Activated CD8-positive, alpha-beta memory T cell treated with anti-CD3 and anti-CD28 coated beads for 48 hours (primary cell): ENCODE data around the gene AKAP13.

Source experiments
- DNase-seq, 3 experiments: peaks; one replicate each; pipeline ENCODE4 v3.0.0-alpha.2; 2020; ENCODE audit warnings: low read depth in 2 of 3, low spot score in 2 of 3

AKAP13 gene

DNA sequence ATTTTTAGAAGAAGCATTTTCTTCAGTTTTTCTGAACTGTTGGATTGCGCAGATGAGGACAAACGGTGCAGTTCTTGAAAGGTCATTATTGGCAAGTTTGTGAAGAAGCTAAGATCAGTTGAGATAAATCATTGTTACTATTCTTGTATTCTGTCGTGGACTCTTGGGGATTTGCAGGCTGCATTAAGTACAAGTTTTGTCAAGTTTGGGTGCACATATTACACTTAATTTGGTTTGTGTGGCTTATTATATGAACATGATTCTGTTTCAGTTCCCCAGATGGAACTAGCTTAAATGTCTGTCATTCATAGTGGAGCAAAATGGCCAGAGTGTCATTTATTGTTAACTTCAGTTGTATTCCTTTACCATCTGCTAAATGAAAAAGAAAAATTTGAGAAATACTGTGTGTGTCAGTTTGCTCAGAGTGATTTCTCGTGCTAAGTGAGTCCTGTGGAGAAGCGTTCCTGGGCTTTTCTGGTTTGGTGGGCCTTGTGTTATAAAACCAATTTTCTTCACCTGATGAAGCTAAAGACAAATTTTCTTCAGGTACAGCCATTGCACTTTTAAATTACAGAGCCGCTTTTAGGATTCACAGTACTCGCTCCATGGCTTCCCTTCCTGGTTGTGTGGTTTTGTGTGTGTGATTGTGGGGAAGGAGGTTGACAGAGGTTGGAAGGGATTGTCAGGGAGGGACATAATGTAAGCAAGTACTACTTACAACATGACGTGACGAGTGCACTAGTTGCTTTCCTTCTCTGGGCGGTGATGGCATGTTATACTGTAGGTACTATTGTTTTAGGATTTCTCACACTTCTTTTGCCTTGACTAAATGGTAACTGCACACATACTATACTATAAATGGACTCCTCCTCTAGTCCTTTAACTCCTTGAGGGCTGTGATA, 1.7 kb downstream of the AKAP13 start:
- DNase-seq, result no peak

DNA sequence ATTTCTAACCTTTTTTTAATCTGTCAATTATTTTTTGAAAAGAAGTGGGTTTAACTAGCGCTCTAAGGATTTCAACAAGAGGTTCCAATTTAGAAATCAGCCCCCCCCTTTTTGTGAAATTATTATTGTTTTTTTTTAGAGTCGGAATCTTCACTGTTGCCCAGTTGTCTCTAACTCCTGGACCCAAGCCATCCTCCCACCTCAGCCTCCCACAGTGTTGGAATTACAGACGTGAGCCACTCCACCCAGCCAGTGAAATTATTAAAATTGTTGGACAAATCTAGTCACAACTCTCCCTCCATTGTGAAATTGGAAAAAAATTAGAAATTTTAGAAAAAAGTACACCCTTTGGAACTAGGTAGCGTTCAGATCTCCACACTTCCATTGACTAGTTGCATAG, 2.5 kb downstream of the AKAP13 start:
- DNase-seq, result no peak

DNA sequence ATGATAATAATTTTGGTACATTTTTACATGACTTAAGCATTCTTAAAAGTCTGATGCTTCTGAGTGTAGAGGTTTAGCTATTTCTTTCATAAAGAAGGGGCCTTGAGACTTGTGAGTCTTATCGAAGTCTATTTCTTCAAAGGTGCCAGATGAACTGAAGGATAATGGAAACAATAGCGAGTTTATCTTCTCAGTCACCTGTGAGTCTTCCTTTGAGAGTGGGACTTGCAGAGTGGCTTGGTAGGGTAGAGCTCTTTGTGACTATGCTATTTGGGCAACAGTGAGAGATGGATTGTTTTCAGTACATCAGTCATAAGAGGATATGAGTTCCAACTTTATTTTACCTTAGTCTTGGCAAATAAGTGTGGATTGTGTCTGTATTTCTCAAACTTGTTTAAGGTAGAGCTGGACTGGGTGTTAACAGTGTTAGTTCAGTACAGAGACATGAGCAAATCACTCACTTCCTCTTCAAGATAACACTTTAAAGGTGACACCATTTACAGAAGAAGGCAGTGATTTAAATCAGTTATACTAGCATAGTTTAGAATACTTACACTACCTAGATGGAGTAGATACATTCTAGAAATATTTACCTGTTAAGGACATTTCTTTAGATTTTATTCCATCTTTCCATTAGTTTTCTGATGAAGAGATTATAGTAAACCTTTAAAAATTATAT, 3.2 kb downstream of the AKAP13 start:
- DNase-seq, result no peak

DNA sequence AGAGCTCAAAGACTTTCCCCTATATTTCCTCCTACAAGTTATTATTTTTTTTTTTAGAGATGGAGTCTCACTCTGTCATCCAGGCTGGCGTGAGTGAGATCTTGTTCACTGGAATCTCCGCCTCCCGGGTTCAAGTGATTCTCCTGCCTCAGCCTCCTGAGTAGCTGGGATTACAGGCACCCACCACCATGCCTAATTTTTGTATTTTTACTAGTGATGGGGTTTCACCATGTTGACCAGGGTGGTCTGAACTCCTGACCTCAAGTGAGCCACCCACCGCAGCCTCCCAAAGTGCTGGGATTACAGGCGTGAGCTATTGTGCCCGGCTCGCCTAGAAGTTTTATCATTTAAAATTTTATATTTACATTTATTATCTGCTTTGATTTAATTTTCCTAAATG, 5.9 kb downstream of the AKAP13 start:
- no peak for DNase-seq

DNA sequence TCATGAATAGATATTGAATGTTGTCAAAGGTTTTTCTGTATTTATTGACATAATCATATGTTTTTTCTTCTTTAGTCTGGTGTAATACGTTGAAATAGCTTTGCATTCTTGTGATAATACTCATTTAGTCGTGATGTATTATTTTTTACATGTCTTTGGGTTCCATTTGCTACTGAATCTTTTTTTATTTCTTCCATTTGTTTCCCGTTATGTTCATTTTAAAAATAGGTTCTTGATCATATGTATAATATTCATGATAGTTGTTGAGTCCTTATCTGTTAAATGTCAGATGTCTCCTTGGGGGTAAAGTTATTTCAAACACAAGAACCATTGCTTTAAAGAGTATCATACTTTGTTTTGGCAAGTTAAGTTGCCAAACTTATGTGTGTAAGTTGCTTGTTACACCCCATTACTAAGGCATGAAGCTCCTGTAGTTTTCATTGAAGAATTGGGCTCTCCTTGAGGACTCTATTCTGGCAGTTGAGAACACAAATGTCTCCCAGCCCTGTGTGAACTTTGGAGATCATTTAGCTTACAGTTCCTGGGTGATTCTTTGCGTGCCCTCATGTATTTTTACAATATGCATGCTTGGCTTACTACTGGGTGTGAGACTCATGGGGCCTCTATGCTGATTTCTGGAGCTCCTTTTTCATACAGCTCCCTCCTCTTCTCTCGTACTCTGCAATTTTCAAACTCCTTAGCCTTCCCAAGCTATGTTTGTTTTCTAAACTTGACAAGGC, 8.3 kb downstream of the AKAP13 start:
- DNase-seq, result no peak

DNA sequence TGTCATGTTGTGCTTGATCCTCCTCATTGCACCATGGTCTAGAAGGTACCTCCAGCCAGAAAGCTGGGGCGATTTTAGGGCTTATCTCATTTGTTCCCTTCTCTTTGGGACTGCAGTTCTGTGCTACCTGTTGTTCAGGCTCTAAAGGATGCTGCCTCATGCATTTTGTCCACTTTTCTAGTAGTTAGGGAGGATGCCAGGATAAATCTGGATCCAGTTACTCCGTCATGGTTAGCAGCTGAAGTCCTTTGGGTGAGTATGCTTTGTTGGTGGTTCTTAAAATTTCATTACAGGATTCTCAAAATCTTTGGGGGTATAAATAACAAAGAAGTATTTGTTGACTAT, 8.9 kb downstream of the AKAP13 start:
- no peak for DNase-seq

DNA sequence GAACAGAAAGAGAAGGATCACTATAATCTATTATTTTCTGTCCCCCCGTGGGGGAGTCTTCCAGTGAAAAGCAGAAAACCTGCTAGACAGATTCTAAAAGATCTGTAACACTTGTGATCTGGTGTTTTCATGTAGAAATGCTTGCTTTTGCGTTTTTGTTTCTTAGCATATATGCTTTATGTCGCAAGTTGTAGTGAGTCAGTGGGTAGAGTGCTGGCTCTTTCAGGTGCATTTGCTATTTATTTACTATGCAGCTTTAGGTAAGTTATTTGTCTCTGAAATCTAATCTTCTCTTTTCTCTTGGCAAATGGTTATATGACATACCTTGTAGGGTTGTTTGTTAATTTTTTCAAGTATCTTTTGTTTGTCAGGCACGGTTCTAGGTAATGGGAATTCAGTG, 9.4 kb downstream of the AKAP13 start:
- no peak for DNase-seq

DNA sequence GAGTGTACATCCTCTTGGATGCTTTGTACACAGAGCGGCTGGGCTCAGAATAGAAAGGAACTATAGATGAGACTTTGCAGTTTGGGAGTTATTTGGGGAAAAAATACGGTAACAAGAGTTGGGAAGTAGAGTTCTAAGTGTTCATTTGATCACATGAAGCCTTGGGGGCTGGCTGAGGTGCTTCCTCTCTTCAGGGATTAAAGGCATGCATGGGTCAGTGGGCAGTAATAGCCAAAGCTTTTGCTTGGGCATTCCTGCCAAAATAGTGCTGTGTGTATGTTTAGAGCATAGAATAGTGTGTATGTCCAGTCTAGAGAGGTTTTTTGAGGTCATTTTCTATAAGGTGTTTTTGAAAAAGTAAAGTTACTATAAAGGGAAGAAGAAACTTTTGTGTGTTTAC, 12.8 kb downstream of the AKAP13 start:
- no peak for DNase-seq

DNA sequence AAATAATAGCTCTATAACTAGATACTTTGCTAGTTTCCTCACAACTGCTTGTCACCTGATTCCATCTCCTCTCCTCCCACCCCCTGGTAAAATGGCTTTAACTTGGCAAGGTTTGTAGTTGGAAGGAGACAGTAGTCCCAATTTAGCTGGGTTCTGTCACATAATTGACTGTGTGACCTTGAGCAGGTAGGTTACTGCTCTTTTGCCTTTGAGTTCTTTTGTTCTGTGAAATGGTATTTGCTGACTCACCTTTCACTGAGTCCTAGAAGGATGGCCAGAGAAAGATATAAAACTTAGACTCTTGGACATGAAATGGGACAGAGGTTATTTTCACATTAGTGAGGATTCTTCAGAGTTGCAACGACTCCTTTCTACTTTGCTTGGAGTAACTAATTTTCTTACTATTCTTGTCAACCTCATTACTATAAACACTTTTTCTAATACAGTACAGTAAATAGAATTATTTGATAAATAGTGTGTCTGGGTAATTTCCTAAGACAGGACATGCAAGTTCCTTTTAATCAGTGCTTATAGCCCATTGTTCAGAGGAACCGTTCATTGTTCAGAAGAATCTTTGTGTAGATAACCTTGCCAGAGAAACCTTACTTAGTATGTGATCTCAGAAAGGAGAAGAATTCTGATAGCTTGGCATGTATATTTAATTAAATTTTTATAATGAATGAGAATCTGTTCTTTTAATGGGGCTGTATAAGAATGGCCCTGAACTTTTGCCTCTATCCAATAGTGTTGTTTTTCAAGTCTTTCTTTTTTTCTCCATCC, 14.3 kb downstream of the AKAP13 start:
- DNase-seq, result no peak

DNA sequence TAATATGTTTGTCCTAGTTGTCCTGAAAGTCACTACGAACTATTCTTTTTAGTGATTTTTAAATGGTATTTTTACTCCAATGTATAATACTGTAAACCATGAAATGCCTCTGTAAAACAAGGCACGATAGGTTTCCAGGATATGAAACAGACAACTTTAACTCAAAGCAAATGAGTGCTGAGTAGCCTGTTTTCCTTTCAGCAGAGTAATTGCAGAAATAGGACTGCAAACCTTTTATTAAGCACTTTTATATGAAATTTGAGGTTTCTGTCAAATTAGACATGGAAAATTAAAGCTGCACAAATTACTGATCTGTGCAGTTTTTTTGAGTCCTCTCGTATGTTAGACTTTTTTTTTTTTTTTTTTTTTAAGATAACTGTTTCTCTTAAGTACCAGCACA, 16.2 kb downstream of the AKAP13 start:
- DNase-seq, result no peak

DNA sequence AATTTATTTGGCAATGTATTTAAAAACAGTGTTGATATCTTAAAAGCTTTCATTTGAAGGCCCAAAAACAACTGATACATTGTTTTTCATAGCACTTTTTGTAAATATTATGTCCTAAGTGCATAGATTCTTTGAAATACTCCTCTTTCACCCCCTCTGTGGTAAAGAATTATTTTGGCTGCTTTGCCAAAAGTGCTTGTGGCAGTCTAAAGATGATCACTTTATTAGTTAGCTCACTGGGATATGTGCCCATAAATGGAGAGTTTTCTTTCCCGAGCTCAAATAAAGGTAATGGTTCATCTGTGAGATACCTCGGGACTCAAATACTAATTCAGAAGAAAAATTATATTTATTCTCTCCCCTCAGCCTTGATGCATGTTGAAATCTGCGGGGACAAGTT, 16.7 kb downstream of the AKAP13 start:
- no peak for DNase-seq

DNA sequence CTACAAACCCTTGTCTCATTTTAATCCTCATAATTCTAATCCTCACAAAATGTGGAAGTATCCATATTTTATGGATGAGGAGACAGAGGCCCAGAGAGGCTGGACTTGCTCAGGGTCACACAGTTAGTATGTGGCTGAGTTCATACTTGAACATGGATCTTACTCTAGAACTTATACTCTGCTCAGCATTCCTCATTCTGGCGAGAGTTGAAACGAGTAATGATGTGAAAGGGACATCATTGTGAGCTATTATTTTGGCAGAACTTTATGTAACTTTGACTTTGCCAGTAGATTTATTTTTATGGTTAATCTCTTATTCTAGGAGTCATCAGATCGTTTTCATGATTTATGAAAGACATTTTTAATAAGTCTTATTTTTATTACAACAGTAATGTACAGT, 17.5 kb downstream of the AKAP13 start:
- DNase-seq, result no peak

DNA sequence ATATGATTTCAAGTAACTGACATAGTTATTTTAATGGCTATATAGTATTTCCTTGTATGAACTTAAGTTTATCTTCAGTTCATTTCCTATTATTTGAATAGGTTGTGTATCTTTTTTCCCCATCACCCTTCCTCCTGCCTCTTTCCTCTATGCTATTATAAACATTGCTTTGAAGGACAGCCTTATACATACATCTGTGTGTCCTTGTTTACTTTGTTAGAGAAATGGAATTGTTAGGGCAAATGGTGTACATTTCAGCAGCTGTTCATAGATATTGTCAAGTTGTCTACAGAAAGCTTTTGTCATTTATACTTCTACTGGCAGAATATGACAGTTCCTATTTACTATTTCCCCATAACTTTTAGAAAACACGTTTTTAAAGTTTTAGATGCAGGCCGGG, 18.4 kb downstream of the AKAP13 start:
- DNase-seq, result no peak

DNA sequence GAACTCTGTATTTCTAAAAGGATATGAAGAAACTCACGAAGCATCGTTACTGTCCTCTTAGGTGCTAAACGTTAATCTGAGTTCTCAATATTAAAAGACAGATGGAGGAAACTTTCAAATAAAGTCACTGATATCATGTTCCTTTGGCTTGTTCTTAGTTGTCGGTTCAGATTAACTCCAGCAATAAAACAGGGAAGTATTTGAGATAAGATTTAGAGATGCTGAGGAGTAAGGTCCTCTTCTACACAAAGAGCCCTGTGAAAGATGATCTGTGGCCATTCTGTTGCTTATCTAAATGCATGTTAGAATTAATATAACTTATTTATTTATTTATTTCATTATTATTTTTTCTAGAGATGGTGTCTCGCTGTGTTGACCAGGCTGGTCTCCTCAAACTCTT, 19.2 kb downstream of the AKAP13 start:
- DNase-seq, result no peak

DNA sequence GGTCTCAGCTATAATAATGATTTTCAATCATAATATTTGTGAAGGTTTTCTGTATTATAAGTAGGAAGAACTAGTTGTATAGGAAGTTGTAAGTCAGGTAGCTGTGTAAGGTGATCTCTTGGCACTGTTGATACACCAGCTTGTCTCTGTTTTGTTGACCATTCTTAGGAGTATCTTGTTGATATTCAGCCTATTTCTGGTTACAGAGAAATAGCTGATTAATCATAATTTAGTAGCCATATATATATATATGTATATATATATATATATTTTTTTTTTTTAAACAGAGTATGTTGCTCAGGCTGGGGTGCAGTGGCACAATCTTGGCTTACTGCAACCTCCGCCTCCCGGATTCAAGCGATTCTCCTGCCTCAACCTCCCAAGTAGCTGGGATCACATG, 20.2 kb downstream of the AKAP13 start:
- no peak for DNase-seq

DNA sequence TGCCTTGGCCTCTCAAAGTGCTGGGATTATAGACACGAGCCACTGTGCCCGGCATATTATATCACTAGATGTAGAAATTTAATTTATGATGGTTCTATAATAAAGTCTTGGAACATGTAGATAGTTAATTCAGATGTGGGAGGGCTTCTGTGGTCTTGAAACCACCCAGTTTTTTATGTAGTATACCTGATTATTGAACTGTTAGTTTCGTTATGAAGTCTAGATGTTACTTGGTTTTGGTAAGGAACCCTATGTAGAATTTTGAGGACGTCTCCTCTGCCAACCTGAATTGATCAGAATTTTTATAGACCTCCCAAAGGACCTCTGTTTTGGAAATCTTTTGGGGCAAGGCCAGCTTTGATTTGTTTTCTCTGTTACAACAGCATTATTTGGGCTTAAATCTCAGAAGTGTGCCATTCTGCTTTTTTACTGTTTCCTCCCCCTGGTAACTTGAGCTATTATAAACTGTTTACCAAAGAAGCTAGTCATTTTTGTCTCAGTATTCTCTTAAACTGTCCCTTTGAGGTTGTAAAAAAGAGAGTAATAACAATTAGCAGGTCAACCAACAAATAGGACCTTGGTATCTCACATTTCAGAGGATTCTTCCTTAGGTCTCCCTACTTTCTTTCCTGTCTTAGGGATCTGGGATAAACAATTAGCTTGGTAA, 20.8 kb downstream of the AKAP13 start:
- no peak for DNase-seq

DNA sequence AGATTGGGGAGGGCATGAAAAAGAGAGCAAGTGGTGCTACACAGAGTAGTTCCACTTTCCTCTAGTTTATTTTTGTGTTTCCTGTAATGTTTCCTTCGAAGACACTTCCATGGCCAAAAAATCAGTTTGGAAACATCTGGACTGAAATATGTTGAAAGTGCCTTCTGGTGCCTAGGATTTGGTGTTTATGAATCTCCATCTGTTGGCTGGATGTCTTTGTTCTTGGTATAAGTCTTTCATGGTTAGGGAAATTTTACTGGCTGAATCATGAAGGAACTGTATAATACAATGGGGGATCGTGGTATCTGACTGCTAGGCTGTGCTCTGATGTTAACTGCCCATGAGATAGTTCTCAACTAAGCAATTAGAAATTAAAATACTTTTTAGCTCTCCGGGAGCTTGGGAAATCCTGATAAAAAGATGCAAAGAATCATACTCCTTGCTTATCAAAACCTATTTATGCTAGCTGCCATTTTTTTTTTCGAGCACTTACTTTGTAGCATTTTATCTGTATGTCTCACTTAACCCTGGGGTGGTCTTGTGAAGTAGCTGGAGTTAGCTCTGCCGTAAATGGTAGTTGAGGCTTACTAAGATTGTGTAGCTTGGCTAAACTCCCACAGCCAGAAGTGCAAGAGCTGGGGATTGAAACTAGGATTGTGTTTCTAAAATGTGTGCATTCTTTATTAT, 21.9 kb downstream of the AKAP13 start:
- no peak for DNase-seq

DNA sequence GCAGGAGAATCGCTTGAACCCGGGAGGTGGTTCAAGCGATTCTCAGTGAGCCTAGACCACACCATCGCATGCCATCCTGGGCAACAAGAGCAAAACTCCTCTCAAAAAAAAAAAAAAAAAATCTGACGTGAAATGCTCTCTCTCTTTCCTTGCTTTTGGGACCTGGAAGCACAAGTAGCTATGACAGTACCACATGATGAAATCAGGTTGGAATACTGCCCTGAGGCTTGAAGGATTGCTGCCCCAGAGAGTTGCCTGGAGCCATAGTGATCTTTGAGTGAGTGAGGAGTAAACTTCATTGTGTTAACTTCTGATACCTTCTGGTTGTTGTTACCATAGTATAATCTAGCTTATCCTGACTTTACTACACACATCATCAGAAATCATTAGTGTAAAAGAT, 23.3 kb downstream of the AKAP13 start:
- DNase-seq, result no peak

DNA sequence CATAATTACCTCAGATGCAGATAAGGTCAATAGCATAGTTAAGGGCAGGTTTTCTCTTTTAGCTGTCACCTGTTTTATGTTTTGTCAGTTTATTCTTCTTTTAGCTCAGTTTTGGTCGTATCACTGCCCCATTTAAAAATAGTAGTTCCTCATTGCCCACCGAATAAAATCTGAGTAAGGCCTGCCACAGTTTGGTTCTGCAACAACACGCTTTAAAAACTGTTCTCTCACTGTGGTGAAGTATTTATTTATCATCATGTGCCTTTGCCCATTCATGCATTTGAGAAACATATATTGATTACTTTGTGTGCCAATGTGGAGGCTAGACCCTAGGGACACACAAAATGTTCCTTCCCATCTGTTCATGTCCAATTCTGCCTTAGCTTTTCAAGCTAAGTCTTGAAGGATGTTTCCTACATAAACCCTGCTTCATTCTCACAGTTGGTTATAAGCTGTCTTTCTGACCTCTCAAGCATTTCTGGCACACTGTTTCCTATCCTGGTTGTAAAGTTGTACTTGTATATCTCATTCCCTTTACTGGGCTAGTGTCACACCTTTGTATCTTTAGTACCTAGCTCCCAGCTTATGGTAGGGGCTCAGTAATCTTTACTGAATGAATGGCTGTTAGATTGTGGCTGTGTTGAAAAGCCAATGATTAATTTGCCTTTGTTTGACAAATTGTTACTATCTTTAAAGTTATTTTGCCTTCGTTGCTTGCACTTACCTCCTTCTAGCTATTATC, 23.9 kb downstream of the AKAP13 start:
- DNase-seq, result no peak
